ENCODE data around the gene ART4.

The ART4 gene

DNA sequence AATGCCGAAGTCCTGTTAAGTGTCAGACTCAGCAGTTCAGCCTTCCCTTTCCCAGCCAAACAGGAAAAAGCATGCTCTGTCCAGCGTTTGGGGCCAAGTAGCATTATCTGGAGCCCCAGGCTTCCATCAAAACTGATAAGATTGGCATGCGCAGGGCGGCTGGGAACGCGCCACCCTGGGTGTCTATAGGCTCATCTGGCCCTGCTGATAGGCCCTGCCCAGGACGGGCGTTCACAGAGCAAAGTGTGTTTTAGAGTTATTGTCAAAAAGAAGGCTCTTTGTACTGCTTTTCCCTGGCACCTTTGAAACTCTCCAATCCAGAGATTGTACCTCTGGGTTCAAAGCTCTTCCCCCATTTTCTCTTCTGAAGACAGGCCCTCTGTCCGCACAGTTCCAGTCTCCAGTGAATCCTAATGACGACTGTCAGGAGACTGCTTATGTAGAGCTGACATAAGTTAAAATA is at the start of gene ART4:
Gene ART4 (minus strand): TSS at position 102 of the 463 bp plus-strand sequence. CDS start 413 bp downstream, outside the sequence.
- TF ChIP-seq CTCF (IDR thresholded peaks at IDR 0.05; ENCODE audit: low read depth, low read length) = no peak
- H3K4me3 ChIP-seq (ENCODE audit: low read depth, low read length) = no peak within 1 kb of the TSS
- no peak for DNase-seq (ENCODE audit: low read depth, low spot score)
- in situ Hi-C loops (cut with HindIII; ENCODE audit: low sequenced_read_pairs) = no loop called here

DNA sequence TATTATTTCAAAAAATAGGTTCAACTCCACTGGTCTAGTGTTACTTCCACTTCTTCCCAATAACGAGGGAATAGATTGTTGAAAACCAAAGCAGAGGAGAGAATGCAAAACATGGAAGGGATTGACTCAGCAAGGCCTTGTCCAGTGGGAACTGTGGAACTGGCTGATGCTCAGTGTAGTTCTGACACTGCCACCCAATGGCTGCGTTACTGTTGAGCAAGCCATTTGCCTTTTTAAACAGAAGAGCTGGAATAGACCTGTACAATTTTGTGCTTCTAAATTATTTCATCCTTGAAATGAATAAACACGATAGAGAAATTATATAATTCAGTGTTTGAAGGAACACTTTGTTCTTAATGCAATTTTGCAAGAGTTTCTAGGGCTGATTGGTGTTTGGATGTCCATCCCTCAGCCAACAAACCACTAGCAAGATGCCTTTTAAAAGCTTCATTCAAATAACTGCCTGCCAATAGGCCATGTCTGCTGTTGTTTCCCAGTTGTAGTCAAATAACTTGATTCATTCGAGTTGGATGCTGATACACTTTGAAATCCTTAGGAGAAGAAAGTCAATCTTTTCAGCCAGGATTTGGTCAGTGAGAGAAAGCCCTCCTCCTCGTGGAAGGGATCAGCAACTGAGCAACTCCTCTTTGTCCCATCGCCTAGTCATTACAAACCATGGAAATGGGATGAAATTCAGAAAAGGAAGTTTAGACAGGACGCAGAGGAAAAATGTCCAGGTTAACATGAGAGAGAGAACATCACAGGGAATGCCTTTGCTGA is 49.6 kb upstream of the ART4 start:
- TF ChIP-seq CTCF (IDR thresholded peaks at IDR 0.05; ENCODE audit: low read depth, low read length) = peak; percentile 2
- peak; percentile 11 for DNase-seq (ENCODE audit: low read depth, low spot score)
- in situ Hi-C loops (cut with HindIII; ENCODE audit: low sequenced_read_pairs) = no loop called here
- H3K4me3 ChIP-seq (ENCODE audit: low read depth, low read length) = no peak overlapping the region

DNA sequence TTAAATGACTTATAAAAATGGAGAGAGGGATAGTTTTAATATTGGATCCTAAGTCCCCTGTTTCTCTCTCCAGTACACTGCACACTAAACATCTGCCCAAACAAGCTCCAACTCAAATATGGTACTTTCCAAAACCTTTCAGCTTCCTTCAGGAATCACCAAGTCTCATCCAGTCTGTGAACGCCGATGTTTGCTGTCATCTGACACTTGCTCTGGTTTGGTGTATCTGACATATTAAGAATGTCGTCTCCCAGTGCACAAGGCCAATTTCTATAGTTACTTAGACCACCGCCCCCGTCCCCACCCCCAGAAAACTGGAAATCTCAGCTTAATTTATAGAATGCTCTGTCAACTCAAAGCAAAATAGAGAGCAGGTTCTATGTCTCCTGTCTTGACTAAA is 47.4 kb upstream of the ART4 start:
- in situ Hi-C loops (cut with HindIII; ENCODE audit: low sequenced_read_pairs) = no loop called here
- no peak for TF ChIP-seq CTCF (IDR thresholded peaks at IDR 0.05; ENCODE audit: low read depth, low read length)

GRCh38 chr12:14886271-14886670 is 42.9 kb upstream of the ART4 start:
- H3K4me3 ChIP-seq (ENCODE audit: low read depth, low read length) = no peak overlapping the region
- DNase-seq (ENCODE audit: low read depth, low spot score) = no peak
- TF ChIP-seq CTCF (IDR thresholded peaks at IDR 0.05; ENCODE audit: low read depth, low read length) = no peak
- in situ Hi-C loops (cut with HindIII; ENCODE audit: low sequenced_read_pairs) = no loop called here

More for the DNA sequence above, 47.4 kb upstream of the ART4 start:
- no peak overlapping the region for H3K4me3 ChIP-seq (ENCODE audit: low read depth, low read length)
- DNase-seq (ENCODE audit: low read depth, low spot score) = no peak

DNA sequence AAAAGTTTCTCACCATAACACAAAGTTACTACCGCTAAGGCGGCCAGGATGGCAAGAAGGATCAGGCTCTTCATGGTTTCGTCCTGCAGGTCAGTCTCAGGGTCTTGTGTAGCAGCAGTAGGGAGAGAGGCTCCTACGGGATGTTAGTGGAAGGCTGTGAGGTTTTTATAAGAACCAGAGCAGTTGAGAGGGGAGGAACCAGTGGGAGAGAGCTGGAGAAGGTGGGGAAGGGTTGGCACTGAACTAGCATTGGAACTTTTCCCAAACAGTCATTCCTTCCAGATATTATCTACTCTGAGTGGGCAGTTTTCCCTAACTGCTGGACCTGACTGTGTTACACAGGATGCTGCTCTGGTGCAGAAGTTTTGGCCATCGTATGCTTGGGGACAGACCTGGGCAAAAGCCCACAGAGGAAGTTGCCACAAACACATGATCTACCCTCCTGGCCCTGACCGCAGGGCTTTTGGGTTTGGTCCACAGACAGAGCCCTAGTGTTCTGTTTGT is 42.4 kb upstream of the ART4 start, which contains the start of gene MGP:
Gene MGP (minus strand): TSS at position 137 of the 504 bp plus-strand sequence. CDS start 63 bp downstream, at position 74.
- peak within 1 kb of the TSS; percentile 23 for H3K4me3 ChIP-seq (ENCODE audit: low read depth, low read length)
- in situ Hi-C loops (cut with HindIII; ENCODE audit: low sequenced_read_pairs) = no loop called here
- peak; percentile 63 for DNase-seq (ENCODE audit: low read depth, low spot score)
- TF ChIP-seq CTCF (IDR thresholded peaks at IDR 0.05; ENCODE audit: low read depth, low read length) = no peak

DNA sequence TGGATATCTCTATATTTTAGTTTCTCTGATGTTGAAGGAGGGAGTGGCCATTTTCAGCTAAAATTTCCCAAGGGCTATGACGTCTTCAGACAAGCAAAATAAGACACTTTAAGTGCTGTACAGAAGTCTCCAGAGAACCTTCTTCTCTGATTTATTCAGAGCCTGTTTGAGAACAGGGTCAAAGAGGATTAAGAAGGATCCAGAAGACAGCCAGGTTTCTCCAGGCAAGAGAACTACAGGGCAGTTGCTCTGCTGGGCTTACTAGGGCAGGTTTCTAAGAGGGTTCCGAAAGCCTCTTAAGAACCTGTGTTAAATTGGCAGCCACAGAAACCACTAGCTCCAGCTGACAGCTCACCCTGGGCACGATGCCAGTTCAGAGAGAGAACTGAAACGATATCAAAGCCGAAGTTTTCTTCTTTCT is 41.1 kb upstream of the ART4 start:
- no peak for TF ChIP-seq CTCF (IDR thresholded peaks at IDR 0.05; ENCODE audit: low read depth, low read length)

More for the DNA sequence above, 41.1 kb upstream of the ART4 start:
- H3K4me3 ChIP-seq (ENCODE audit: low read depth, low read length) = no peak overlapping the region
- in situ Hi-C loops (cut with HindIII; ENCODE audit: low sequenced_read_pairs) = no loop called here
- peak; percentile 87 for DNase-seq (ENCODE audit: low read depth, low spot score)

Data from astrocyte of the spinal cord (primary cell).